GM18951 (cell line): Measurements from ENCODE around the gene WNT9A.

Experiments
- POLR2A ChIP-seq: IDR thresholded peaks from 4 replicates; pipeline ENCODE4 v1.6.1; 2011; ENCODE audit warnings: mild to moderate bottlenecking; ENCODE audit not compliant: insufficient read length, insufficient read depth; ENCODE audit errors: extremely low read depth
- in situ Hi-C: fragments of 300-500 bp; cut with MboI; formaldehyde crosslinking; loops from one replicate; pipeline ENCODE4 v1.12.0; 2022; ENCODE audit warnings: low sequenced_read_pairs, mixed read lengths, inconsistent platforms; ENCODE audit not compliant: unreplicated experiment

The WNT9A gene

GRCh38 chr1:227949341-227949921, 1.7 kb upstream of the WNT9A start:
- no peak for TF ChIP-seq POLR2A
- in situ Hi-C loops: no loop called here

- in situ Hi-C loops: no loop called here
- TF ChIP-seq POLR2A: no peak
Observed at GRCh38 chr1:227948493-227949260, 945 bp upstream of the WNT9A start.

GRCh38 chr1:227947386-227947675, 401 bp downstream of the WNT9A start:
- in situ Hi-C loops: no loop called here
- no peak for TF ChIP-seq POLR2A

- in situ Hi-C loops: no loop called here
Observed at GRCh38 chr1:227946624-227947385, 927 bp downstream of the WNT9A start.

GRCh38 chr1:227945891-227946623, 1.7 kb downstream of the WNT9A start:
- in situ Hi-C loops: no loop called here

More at GRCh38 chr1:227946624-227947385, 927 bp downstream of the WNT9A start:
- TF ChIP-seq POLR2A: no peak

GRCh38 chr1:227944931-227945890, 2.5 kb downstream of the WNT9A start:
- in situ Hi-C loops: no loop called here
- no peak for TF ChIP-seq POLR2A

More at GRCh38 chr1:227945891-227946623, 1.7 kb downstream of the WNT9A start:
- no peak for TF ChIP-seq POLR2A

- TF ChIP-seq POLR2A: no peak
Observed at GRCh38 chr1:227944090-227944930, 3.4 kb downstream of the WNT9A start.

GRCh38 chr1:227943381-227944089, 4.2 kb downstream of the WNT9A start:
- no peak for TF ChIP-seq POLR2A
- in situ Hi-C loops: no loop called here

More at GRCh38 chr1:227944090-227944930, 3.4 kb downstream of the WNT9A start:
- in situ Hi-C loops: no loop called here

- in situ Hi-C loops: no loop called here
- no peak for TF ChIP-seq POLR2A
Observed at GRCh38 chr1:227942716-227943261, 4.9 kb downstream of the WNT9A start.

- no peak for TF ChIP-seq POLR2A
- in situ Hi-C loops: no loop called here
Observed at GRCh38 chr1:227942021-227942715, 5.6 kb downstream of the WNT9A start.
